Smooth muscle cell (in vitro differentiated cells): Measurements from ENCODE around the gene ATP9A. TPM values are rescaled to one million over a fixed set of nuclear protein-coding genes. Genes with fewer than 3 reads are reported as not detected.

ENCODE experiments used
- DNase-seq: peaks from one replicate; lab custom pipeline; 2025; ENCODE audit not compliant: unreplicated experiment; lab: John Stamatoyannopoulos, UW
- H2AFZ ChIP-seq: fragments of 200-600 bp; sonication (generic); 2 replicates; pipeline ENCODE4 v1.6.0; 2016; ENCODE audit warnings: antibody characterized with exemption, low read depth, mild to moderate bottlenecking
- H3F3A ChIP-seq: fragments of 200-600 bp; sonication (generic); 2 replicates; pipeline ENCODE4 v1.6.0; 2017; ENCODE audit warnings: antibody characterized with exemption, low read depth
- H3K27ac ChIP-seq: fragments of 200-600 bp; sonication (generic); 2 replicates; pipeline ENCODE4 v1.5.1; 2016; ENCODE audit warnings: low read depth, mild to moderate bottlenecking
- H3K27me3 ChIP-seq: fragments of 200-600 bp; sonication (generic); 2 replicates; pipeline ENCODE4 v1.6.1; 2016; ENCODE audit warnings: low read depth, mild to moderate bottlenecking
- H3K36me3 ChIP-seq: fragments of 200-600 bp; sonication (generic); 2 replicates; pipeline ENCODE4 v1.5.1; 2016; ENCODE audit warnings: low read depth
- H3K4me1 ChIP-seq: fragments of 200-600 bp; sonication (generic); 2 replicates; pipeline ENCODE4 v1.5.1; 2016; ENCODE audit warnings: low read depth
- H3K4me2 ChIP-seq: fragments of 200-600 bp; sonication (generic); 2 replicates; pipeline ENCODE4 v1.6.0; 2016; ENCODE audit warnings: mild to moderate bottlenecking
- H3K4me3 ChIP-seq: fragments of 200-600 bp; sonication (generic); 2 replicates; pipeline ENCODE4 v1.5.1; 2016; ENCODE audit warnings: mild to moderate bottlenecking
- H3K79me2 ChIP-seq: fragments of 200-600 bp; sonication (generic); 2 replicates; pipeline ENCODE4 v1.6.0; 2016; ENCODE audit warnings: low read depth, mild to moderate bottlenecking
- H3K9ac ChIP-seq: fragments of 200-600 bp; sonication (generic); 2 replicates; pipeline ENCODE4 v1.6.0; 2016; ENCODE audit warnings: low read depth
- H3K9me3 ChIP-seq: fragments of 200-600 bp; sonication (generic); replicated peaks from 2 replicates; pipeline ENCODE4 v1.5.1; 2016; ENCODE audit warnings: low read depth
- H4K20me1 ChIP-seq: fragments of 200-600 bp; sonication (generic); 2 replicates; pipeline ENCODE4 v1.6.0; 2016; ENCODE audit warnings: low read depth
- CTCF ChIP-seq: fragments of 200-600 bp; sonication (generic); IDR thresholded peaks from 2 replicates; pipeline ENCODE4 v1.5.1; 2017; ENCODE audit warnings: borderline replicate concordance, mild to moderate bottlenecking, antibody characterized with exemption; ENCODE audit not compliant: insufficient read depth, poor library complexity, severe bottlenecking
- WGBS: methylation state at CpG from one replicate; pipeline ENCODE4 v1.1.7; 2016; ENCODE audit warnings: low lambda C conversion rate; 5-methylcytosine and 5-hydroxymethylcytosine counted together
- polyA plus RNA-seq: library from polyadenylated mRNA; unstranded; fragments of >200 nt; fragmentation: Nextera tagmentation; extraction: Ambion mirVana; gene quantifications from 2 replicates; pipeline ENCODE4 v1.2.1, GENCODE V29; 2016
- total RNA-seq: library from RNA; depleted of rRNA; stranded (reverse); fragments of >200 nt; gene quantifications from 2 replicates; pipeline ENCODE4 v1.2.3, GENCODE V29; 2014

ATP9A gene
- total and polyA plus RNA-seq, 2 experiments from 2014 or later = 3.4 to 8.0 TPM

DNA sequence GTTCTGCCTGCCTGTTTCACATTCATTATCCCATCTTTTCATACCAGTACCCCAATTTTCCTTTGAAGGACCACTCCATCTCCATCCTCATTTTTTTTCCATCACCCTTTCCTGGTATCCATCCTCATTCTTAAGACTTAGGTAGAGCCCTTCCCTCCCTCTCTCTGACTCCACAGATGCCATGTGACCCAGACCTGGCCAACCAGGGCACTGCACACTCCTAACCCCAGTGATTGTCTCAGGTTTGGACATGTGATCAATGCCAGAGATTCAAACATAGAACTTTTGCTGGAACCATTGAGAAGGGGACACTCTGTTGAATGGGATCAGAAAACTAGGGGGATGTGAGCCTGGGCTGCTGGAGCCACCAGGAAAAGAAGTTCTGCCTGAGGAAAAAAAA lies 186.6 kb downstream of the ATP9A start:
- no peaks in the 10 kb centered on the region for H3K4me1 ChIP-seq
- H4K20me1 ChIP-seq = no peaks in the 10 kb centered on the region
- no peaks in the 10 kb centered on the region for H3K9me3 ChIP-seq
- no peak overlapping the region for H3K27ac ChIP-seq
- H3K27me3 ChIP-seq = no peaks in the 10 kb centered on the region
- TF ChIP-seq CTCF = no peak
- no peaks in the 10 kb centered on the region for H3K36me3 ChIP-seq
- H2AFZ ChIP-seq = no peak overlapping the region
- peaks cover under 1% of the 10 kb centered on the region for H3F3A ChIP-seq
- no peak overlapping the region for H3K4me3 ChIP-seq
- no peak for DNase-seq
- H3K4me2 ChIP-seq = no peak overlapping the region
- no peak overlapping the region for H3K9ac ChIP-seq
- no peaks in the 10 kb centered on the region for H3K79me2 ChIP-seq

- no peaks in the 10 kb centered on the region for H3K9me3 ChIP-seq
- H3K4me3 ChIP-seq = no peak overlapping the region
- peak overlapping the region; percentile 64 for H2AFZ ChIP-seq
- no peak for TF ChIP-seq CTCF
- H3K4me2 ChIP-seq = peak overlapping the region; percentile 56
- H3K9ac ChIP-seq = peak overlapping the region; percentile 47
- no peaks in the 10 kb centered on the region for H3K79me2 ChIP-seq
- 24% methylated on average over 8 of the region's 8 CpGs for WGBS
- no peaks in the 10 kb centered on the region for H3K36me3 ChIP-seq
- no peaks in the 10 kb centered on the region for H4K20me1 ChIP-seq
- no peaks in the 10 kb centered on the region for H3K4me1 ChIP-seq
- no peaks in the 10 kb centered on the region for H3K27me3 ChIP-seq
- H3K27ac ChIP-seq = peak overlapping the region; percentile 53
- no peaks in the 10 kb centered on the region for H3F3A ChIP-seq
- peak; percentile 13 for DNase-seq
Measured at GRCh38 chr20:51579137-51579536, 189.1 kb downstream of the ATP9A start.

DNA sequence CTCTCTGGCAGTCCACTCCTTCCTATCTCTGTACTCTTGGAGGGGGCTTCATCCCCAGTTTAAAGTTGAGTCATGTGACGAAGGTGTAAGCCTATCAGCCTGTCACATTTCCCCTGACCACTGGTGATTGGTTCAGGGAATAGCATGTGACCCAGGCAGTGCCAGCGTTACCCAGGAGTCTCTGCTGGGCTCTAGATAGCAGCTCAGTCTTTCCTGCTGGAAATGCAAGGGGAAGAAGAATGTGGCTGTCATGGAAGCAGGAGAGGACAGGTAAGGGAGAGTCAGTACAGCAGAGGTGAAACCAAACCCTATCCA lies 190.1 kb downstream of the ATP9A start:
- H3K9ac ChIP-seq = no peak overlapping the region
- H4K20me1 ChIP-seq = no peaks in the 10 kb centered on the region
- H3K9me3 ChIP-seq = no peaks in the 10 kb centered on the region
- H3K36me3 ChIP-seq = no peaks in the 10 kb centered on the region
- H3K79me2 ChIP-seq = no peaks in the 10 kb centered on the region
- no peaks in the 10 kb centered on the region for H3F3A ChIP-seq
- TF ChIP-seq CTCF = no peak
- no peak overlapping the region for H2AFZ ChIP-seq
- whole genome bisulfite sequencing = 98% methylated on average over 2 of the region's 2 CpGs
- H3K4me1 ChIP-seq = no peaks in the 10 kb centered on the region
- no peak overlapping the region for H3K27ac ChIP-seq
- H3K4me2 ChIP-seq = no peak overlapping the region
- no peak for DNase-seq
- no peaks in the 10 kb centered on the region for H3K27me3 ChIP-seq
- no peak overlapping the region for H3K4me3 ChIP-seq

DNA sequence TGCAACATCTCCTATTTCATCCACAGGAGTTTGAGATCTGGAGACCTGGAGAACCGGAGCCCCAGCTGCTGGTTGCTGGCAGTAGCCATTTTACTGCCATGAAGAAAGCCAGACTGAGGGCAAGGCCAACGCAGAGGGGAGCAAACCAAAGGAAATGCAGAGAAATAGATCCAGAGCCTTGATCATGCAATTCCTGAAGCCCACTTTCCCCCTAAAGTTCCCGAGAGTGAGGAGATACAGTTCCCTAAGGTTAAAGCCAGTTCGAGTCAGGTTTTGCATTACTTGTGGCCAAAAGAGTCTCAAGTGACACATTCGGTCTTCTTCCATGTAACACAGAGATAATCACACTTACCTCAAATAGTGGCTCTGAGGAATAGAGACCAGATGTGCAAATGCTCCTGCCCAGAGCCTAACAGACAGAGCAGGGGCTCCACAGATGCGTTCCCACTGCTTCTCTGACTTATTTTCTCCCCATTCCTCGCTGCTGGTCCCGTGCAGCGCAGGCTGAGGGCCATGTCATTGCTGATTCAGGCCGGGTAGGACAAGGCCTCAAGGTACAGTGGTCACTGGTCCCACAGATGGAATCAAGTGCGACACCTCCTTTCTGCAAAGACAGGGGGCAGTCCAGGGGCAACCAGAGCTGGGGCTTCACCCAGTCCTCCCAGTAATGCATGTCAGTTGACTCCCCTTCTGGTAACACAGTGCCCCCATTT lies 190.6 kb downstream of the ATP9A start:
- H2AFZ ChIP-seq = no peak overlapping the region
- 95% methylated on average over 11 of the region's 11 CpGs for WGBS

More for the DNA sequence above, 190.6 kb downstream of the ATP9A start:
- no peak overlapping the region for H3K27ac ChIP-seq
- no peak overlapping the region for H3K9ac ChIP-seq
- no peaks in the 10 kb centered on the region for H3K79me2 ChIP-seq
- H4K20me1 ChIP-seq = no peaks in the 10 kb centered on the region
- no peak overlapping the region for H3K4me3 ChIP-seq
- H3K36me3 ChIP-seq = no peaks in the 10 kb centered on the region
- H3F3A ChIP-seq = no peaks in the 10 kb centered on the region
- no peak overlapping the region for H3K4me2 ChIP-seq
- no peaks in the 10 kb centered on the region for H3K9me3 ChIP-seq
- no peak for DNase-seq
- no peaks in the 10 kb centered on the region for H3K27me3 ChIP-seq
- no peaks in the 10 kb centered on the region for H3K4me1 ChIP-seq
- TF ChIP-seq CTCF = no peak
